Glomerular endothelial cell (primary cell): Measurements from ENCODE around the gene ZNF724. TPM values are rescaled to one million over a fixed set of nuclear protein-coding genes. Genes with fewer than 3 reads are reported as not detected.
"Not testable (repeated sequence)": the region's sequence is repeated elsewhere in the genome, so short reads cannot be mapped to it uniquely, and the experiment has no call there.

Experiments
- DNase-seq: peaks from one replicate; pipeline ENCODE4 v3.0.0-alpha.2; 2011; ENCODE audit warnings: low read depth, low spot score; ENCODE audit errors: extremely low read depth
- total RNA-seq: library from RNA; depleted of rRNA; stranded (reverse); fragments of >200 nt; gene quantifications from 2 replicates; pipeline ENCODE4 v1.2.3, GENCODE V29; 2015

The ZNF724 gene
- total RNA-seq, 1 donor from 2014 or later = 4.9 TPM

- DNase-seq = not testable (repeated sequence)
Observed at GRCh38 chr19:23253256-23253655, 3.1 kb upstream of the ZNF724 start.

- DNase-seq = no peak
Observed at GRCh38 chr19:23241419-23241818, 8.8 kb downstream of the ZNF724 start.

GRCh38 chr19:23222998-23223652, 27.1 kb downstream of the ZNF724 start:
- no peak for DNase-seq

GRCh38 chr19:23203841-23204344, 46.3 kb downstream of the ZNF724 start:
- DNase-seq = no peak

GRCh38 chr19:23190341-23190740, 59.9 kb downstream of the ZNF724 start:
- DNase-seq = no peak

GRCh38 chr19:23183251-23183650, 66.9 kb downstream of the ZNF724 start:
- no peak for DNase-seq

Other genes with a start within 250 kb of the ZNF724 start
- gene ZNF728, start 247.2 kb downstream of the ZNF724 start, total RNA-seq = not detected in 2 replicates
- 0.44 and 2.0 TPM in 2 replicates for gene ZNF730, start 133.4 kb downstream of the ZNF724 start, total RNA-seq
- 17.6 and 18.4 TPM in 2 replicates for gene ZNF91, start 145.1 kb upstream of the ZNF724 start, total RNA-seq